Suppressor macrophage (primary cell): ENCODE measurements around the gene SETDB1.

ENCODE experiments used
- DNase-seq, 4 experiments: peaks; one replicate each; pipeline ENCODE4 v3.0.0-alpha.2; 2020 to 2022

The SETDB1 gene

GRCh38 chr1:150976401-150976821, 50.2 kb downstream of the SETDB1 start:
- DNase-seq: no peak

GRCh38 chr1:150976879-150977694, 50.9 kb downstream of the SETDB1 start:
- peak; percentile 93 to 97 (median 96) for DNase-seq

GRCh38 chr1:150979092-150980056, 53.2 kb downstream of the SETDB1 start:
- peak; percentile 94 to 97 (median 95) for DNase-seq

- no peak for DNase-seq
Observed at GRCh38 chr1:150981177-150981804, 55.1 kb downstream of the SETDB1 start.

- DNase-seq: peak; percentile 33 to 76 (median 59)
Observed at GRCh38 chr1:150981805-150982712, 55.9 kb downstream of the SETDB1 start, which contains the start of gene ANXA9. Gene ANXA9, plus strand, starts transcription at chr1:150982292. Its CDS starts 814 bp downstream, at chr1:150983106.

GRCh38 chr1:150985179-150985825, 59.1 kb downstream of the SETDB1 start:
- DNase-seq: no peak

GRCh38 chr1:150987924-150988323, 61.8 kb downstream of the SETDB1 start:
- no peak for DNase-seq

- no peak for DNase-seq
Observed at GRCh38 chr1:150992626-150993025, 66.5 kb downstream of the SETDB1 start.

- DNase-seq: no peak
Observed at GRCh38 chr1:150994248-150994647, 68.1 kb downstream of the SETDB1 start.

GRCh38 chr1:150995460-150995859, 69.3 kb downstream of the SETDB1 start:
- no peak for DNase-seq

GRCh38 chr1:150995896-150996295, 69.7 kb downstream of the SETDB1 start:
- DNase-seq: peak; percentile 45 to 52 (median 48)

GRCh38 chr1:150997126-150997872, 71.1 kb downstream of the SETDB1 start:
- no peak for DNase-seq

GRCh38 chr1:150997949-150998348, 71.8 kb downstream of the SETDB1 start:
- no peak for DNase-seq

GRCh38 chr1:150999051-150999674, 73.0 kb downstream of the SETDB1 start:
- peak; percentile 63 to 76 (median 74) for DNase-seq

GRCh38 chr1:150999926-151000325, 73.8 kb downstream of the SETDB1 start:
- peak; percentile 35 to 58 (median 48) for DNase-seq

- DNase-seq: no peak
Observed at GRCh38 chr1:151000408-151000807, 74.2 kb downstream of the SETDB1 start.

GRCh38 chr1:151001602-151002001, 75.4 kb downstream of the SETDB1 start:
- DNase-seq: peak; percentile 60 to 84 (median 76)

- DNase-seq: peak; percentile 55 to 56 (median 56)
Observed at GRCh38 chr1:151002051-151002450, 75.9 kb downstream of the SETDB1 start.

- DNase-seq: no peak
Observed at GRCh38 chr1:151002611-151003010, 76.4 kb downstream of the SETDB1 start.

GRCh38 chr1:151003180-151003579, 77.0 kb downstream of the SETDB1 start:
- peak in 2 of 4 experiments; percentile 22 to 27 for DNase-seq
